ENCODE results near the gene UBE2F. TPM values are rescaled to one million over a fixed set of nuclear protein-coding genes. Genes with fewer than 3 reads are reported as not detected.
A peak's percentile ranks its signal among the peaks of the same experiment; 100 is the strongest.

Gene UBE2F
- total and polyA plus RNA-seq, 9 of the 15 experiments (the other 6 are each of a cell fraction or from before 2014, with no cell fraction given): 18.1 to 88.1 (median 53.0) TPM

DNA sequence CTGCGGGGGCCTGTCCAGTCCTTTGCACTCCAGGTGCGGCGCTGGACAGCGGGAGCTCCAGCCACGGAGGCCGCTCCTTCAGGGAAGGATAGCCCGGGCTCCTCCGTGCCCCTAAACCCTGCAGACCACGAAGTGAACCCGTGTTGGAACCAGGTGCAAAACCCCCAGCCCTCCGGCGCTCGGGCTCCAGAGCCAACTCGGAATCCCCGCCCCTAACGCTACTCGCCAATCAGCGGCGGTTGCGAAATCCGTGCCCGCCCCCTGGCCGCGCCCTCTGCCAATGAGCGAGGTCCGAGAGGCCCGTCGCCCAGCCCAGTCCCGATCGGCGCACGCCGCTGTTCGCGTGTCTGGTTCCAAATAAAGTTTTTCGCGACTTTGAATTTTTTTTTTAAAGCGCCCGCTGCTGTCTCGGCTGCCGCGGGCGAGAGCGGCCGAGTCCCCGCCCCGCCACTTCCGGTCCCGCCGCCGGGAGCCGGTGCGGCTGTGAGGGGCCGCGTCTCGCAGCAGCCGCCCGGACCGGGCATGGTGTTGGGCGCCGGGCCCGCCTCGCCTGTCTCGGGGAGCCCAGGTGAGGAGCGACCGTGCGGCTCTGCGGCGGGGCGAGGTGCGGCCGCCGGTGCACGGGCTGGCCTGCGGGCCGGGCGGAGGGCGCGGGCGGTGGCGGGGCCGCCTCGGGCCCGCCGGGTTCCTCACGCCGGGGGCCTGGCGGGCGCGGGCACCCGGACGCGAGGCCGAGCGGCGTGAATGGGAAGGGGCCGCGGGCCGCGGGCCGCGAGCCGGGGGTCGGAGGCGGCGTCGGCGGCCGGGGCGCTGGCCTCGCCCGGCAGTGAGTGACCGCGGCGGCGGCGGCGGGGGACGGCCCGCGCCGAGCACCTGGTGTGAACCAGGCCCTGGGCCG lies at the start of gene UBE2F (continued):
- TF ChIP-seq, protein P1, sequence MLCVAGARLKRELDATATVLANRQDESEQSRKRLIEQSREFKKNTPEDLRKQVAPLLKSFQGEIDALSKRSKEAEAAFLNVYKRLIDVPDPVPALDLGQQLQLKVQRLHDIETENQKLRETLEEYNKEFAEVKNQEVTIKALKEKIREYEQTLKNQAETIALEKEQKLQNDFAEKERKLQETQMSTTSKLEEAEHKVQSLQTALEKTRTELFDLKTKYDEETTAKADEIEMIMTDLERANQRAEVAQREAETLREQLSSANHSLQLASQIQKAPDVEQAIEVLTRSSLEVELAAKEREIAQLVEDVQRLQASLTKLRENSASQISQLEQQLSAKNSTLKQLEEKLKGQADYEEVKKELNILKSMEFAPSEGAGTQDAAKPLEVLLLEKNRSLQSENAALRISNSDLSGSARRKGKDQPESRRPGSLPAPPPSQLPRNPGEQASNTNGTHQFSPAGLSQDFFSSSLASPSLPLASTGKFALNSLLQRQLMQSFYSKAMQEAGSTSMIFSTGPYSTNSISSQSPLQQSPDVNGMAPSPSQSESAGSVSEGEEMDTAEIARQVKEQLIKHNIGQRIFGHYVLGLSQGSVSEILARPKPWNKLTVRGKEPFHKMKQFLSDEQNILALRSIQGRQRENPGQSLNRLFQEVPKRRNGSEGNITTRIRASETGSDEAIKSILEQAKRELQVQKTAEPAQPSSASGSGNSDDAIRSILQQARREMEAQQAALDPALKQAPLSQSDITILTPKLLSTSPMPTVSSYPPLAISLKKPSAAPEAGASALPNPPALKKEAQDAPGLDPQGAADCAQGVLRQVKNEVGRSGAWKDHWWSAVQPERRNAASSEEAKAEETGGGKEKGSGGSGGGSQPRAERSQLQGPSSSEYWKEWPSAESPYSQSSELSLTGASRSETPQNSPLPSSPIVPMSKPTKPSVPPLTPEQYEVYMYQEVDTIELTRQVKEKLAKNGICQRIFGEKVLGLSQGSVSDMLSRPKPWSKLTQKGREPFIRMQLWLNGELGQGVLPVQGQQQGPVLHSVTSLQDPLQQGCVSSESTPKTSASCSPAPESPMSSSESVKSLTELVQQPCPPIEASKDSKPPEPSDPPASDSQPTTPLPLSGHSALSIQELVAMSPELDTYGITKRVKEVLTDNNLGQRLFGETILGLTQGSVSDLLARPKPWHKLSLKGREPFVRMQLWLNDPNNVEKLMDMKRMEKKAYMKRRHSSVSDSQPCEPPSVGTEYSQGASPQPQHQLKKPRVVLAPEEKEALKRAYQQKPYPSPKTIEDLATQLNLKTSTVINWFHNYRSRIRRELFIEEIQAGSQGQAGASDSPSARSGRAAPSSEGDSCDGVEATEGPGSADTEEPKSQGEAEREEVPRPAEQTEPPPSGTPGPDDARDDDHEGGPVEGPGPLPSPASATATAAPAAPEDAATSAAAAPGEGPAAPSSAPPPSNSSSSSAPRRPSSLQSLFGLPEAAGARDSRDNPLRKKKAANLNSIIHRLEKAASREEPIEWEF (CRISPR knock-in tag; IDR thresholded peaks at IDR 0.05): no peak
- TF ChIP-seq ADNP (tag; IDR thresholded peaks at IDR 0.05) (no peak), NR4A1 (CRISPR knock-in tag; IDR thresholded peaks at IDR 0.05) (peak; percentile 41; the same call in 1 of the 2 replicates), NR4A1 (tag; IDR thresholded peaks at IDR 0.05) (no peak), ZNF780A (CRISPR knock-in tag; IDR thresholded peaks at IDR 0.05) (no peak), STAT5A (IDR thresholded peaks at IDR 0.05; ENCODE audit: borderline replicate concordance, low read length) (no peak), ZNF133 (CRISPR knock-in tag; IDR thresholded peaks at IDR 0.05) (no peak), HDAC8 (tag; IDR thresholded peaks at IDR 0.05) (no peak), SRSF9 (IDR thresholded peaks at IDR 0.05; ENCODE audit: borderline replicate concordance, low read depth, low read length) (no peak), PCBP1 (IDR thresholded peaks at IDR 0.05; ENCODE audit: low read depth, low read length, poor library complexity, severe bottlenecking) (no peak), SAP30 (IDR thresholded peaks at IDR 0.05; ENCODE audit: borderline replicate concordance, insufficient read depth, low read depth, low read length, poor library complexity, severe bottlenecking) (no peak), CHD2 (IDR thresholded peaks at IDR 0.05; ENCODE audit: low read depth, low read length) (peak; percentile 52; the same call in 1 of the 2 replicates), MEF2A (IDR thresholded peaks at IDR 0.05; ENCODE audit: control insufficient read depth, low read depth, low read length) (no peak), PTBP1 (IDR thresholded peaks at IDR 0.05; ENCODE audit: low read depth, low read length) (no peak), MAZ (CRISPR knock-in tag; conservative IDR thresholded peaks at IDR 0.05 in 1 of 2, IDR thresholded peaks at IDR 0.05 in 1 of 2) (peak in 1 of 2 experiments; percentile 57; a peak in 1 of 4 replicates), TAL1 (IDR thresholded peaks at IDR 0.05) (no peak), KDM2B (CRISPR knock-in tag; IDR thresholded peaks at IDR 0.05) (peak; percentile 31; the same call in 1 of the 2 replicates), KLF1 (tag; IDR thresholded peaks at IDR 0.05) (no peak), TGIF2 (CRISPR knock-in tag; IDR thresholded peaks at IDR 0.05) (no peak)
- TF ChIP-seq, protein P2, sequence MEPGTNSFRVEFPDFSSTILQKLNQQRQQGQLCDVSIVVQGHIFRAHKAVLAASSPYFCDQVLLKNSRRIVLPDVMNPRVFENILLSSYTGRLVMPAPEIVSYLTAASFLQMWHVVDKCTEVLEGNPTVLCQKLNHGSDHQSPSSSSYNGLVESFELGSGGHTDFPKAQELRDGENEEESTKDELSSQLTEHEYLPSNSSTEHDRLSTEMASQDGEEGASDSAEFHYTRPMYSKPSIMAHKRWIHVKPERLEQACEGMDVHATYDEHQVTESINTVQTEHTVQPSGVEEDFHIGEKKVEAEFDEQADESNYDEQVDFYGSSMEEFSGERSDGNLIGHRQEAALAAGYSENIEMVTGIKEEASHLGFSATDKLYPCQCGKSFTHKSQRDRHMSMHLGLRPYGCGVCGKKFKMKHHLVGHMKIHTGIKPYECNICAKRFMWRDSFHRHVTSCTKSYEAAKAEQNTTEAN (CRISPR knock-in tag; IDR thresholded peaks at IDR 0.05): no peak
- TF ChIP-seq, protein P3, sequence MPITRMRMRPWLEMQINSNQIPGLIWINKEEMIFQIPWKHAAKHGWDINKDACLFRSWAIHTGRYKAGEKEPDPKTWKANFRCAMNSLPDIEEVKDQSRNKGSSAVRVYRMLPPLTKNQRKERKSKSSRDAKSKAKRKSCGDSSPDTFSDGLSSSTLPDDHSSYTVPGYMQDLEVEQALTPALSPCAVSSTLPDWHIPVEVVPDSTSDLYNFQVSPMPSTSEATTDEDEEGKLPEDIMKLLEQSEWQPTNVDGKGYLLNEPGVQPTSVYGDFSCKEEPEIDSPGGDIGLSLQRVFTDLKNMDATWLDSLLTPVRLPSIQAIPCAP (CRISPR knock-in tag; IDR thresholded peaks at IDR 0.05; ENCODE audit: borderline replicate concordance): no peak

Measured in K562 (cell line).